ENCODE measurements around the gene ADIPOR2.
"Not testable (repeated sequence)": the region's sequence is repeated elsewhere in the genome, so short reads cannot be mapped to it uniquely, and the experiment has no call there.

Gene ADIPOR2

GRCh38 chr12:1816730-1817348 is 126.0 kb downstream of the ADIPOR2 start:
- peaks cover 54% of the 10 kb centered on the region for H3K27me3 ChIP-seq (ENCODE audit: insufficient read depth, poor library complexity, severe bottlenecking)
- no peak for DNase-seq (ENCODE audit: low spot score)
- no peak overlapping the region for H3K27ac ChIP-seq (ENCODE audit: poor library complexity, severe bottlenecking)
- H3K4me3 ChIP-seq (ENCODE audit: severe bottlenecking), result no peak overlapping the region
- H3K4me1 ChIP-seq (ENCODE audit: insufficient read depth, poor library complexity, severe bottlenecking), result no peaks in the 10 kb centered on the region
- no peak for ATAC-seq (ENCODE audit: low read depth)
- H3K9me3 ChIP-seq (ENCODE audit: severe bottlenecking), result no peaks in the 10 kb centered on the region
- TF ChIP-seq CTCF (IDR thresholded peaks at IDR 0.05; ENCODE audit: poor library complexity, severe bottlenecking), result no peak
- H3K36me3 ChIP-seq (ENCODE audit: low read depth), result no peaks in the 10 kb centered on the region

- not testable (repeated sequence) for H3K9me3 ChIP-seq (ENCODE audit: severe bottlenecking); H3K4me1 ChIP-seq (ENCODE audit: insufficient read depth, poor library complexity, severe bottlenecking); H3K36me3 ChIP-seq (ENCODE audit: low read depth); DNase-seq (ENCODE audit: low spot score); ATAC-seq (ENCODE audit: low read depth); H3K27ac ChIP-seq (ENCODE audit: poor library complexity, severe bottlenecking); H3K4me3 ChIP-seq (ENCODE audit: severe bottlenecking)
- H3K27me3 ChIP-seq (ENCODE audit: insufficient read depth, poor library complexity, severe bottlenecking), result peaks cover 65% of the 10 kb centered on the region
Observed at GRCh38 chr12:1817928-1818327, 127.1 kb downstream of the ADIPOR2 start.

GRCh38 chr12:1819050-1819449 is 128.2 kb downstream of the ADIPOR2 start:
- Histone ChIP-seq H3K27ac (ENCODE audit: poor library complexity, severe bottlenecking) (no peak overlapping the region), H3K9me3 (ENCODE audit: severe bottlenecking) (no peaks in the 10 kb centered on the region), H3K27me3 (ENCODE audit: insufficient read depth, poor library complexity, severe bottlenecking) (peaks cover 76% of the 10 kb centered on the region), H3K4me3 (ENCODE audit: severe bottlenecking) (no peak overlapping the region), H3K36me3 (ENCODE audit: low read depth) (no peaks in the 10 kb centered on the region), H3K4me1 (ENCODE audit: insufficient read depth, poor library complexity, severe bottlenecking) (no peaks in the 10 kb centered on the region)
- TF ChIP-seq CTCF (IDR thresholded peaks at IDR 0.05; ENCODE audit: poor library complexity, severe bottlenecking), result no peak
- DNase-seq (ENCODE audit: low spot score) (no peak), ATAC-seq (ENCODE audit: low read depth) (no peak)

- no peaks in the 10 kb centered on the region for H3K4me1 ChIP-seq (ENCODE audit: insufficient read depth, poor library complexity, severe bottlenecking)
Observed at GRCh38 chr12:1819571-1819970, 128.7 kb downstream of the ADIPOR2 start.

GRCh38 chr12:1820191-1820895 is 129.5 kb downstream of the ADIPOR2 start, which contains the start of gene LRTM2:
Gene LRTM2, plus strand, starts transcription at chr12:1820565. Its CDS starts 7,584 bp downstream, at chr12:1828149.
- H3K27ac ChIP-seq (ENCODE audit: poor library complexity, severe bottlenecking), result no peak within 1 kb of the TSS
- no peaks in the 10 kb centered on the region for H3K36me3 ChIP-seq (ENCODE audit: low read depth)
- no peaks in the 10 kb centered on the region for H3K9me3 ChIP-seq (ENCODE audit: severe bottlenecking)
- no peak for ATAC-seq (ENCODE audit: low read depth)
- H3K4me1 ChIP-seq (ENCODE audit: insufficient read depth, poor library complexity, severe bottlenecking), result no peaks in the 10 kb centered on the region
- DNase-seq (ENCODE audit: low spot score), result no peak
- H3K4me3 ChIP-seq (ENCODE audit: severe bottlenecking), result no peak within 1 kb of the TSS
- no peak for TF ChIP-seq CTCF (IDR thresholded peaks at IDR 0.05; ENCODE audit: poor library complexity, severe bottlenecking)
- H3K27me3 ChIP-seq (ENCODE audit: insufficient read depth, poor library complexity, severe bottlenecking), result peaks cover 76% of the 10 kb centered on the region

More at GRCh38 chr12:1819571-1819970, 128.7 kb downstream of the ADIPOR2 start:
- ATAC-seq (ENCODE audit: low read depth) (no peak), DNase-seq (ENCODE audit: low spot score) (no peak)
- H3K27me3 ChIP-seq (ENCODE audit: insufficient read depth, poor library complexity, severe bottlenecking), result peaks cover 78% of the 10 kb centered on the region
- no peak for TF ChIP-seq CTCF (IDR thresholded peaks at IDR 0.05; ENCODE audit: poor library complexity, severe bottlenecking)
- H3K4me3 ChIP-seq (ENCODE audit: severe bottlenecking), result no peak overlapping the region
- no peaks in the 10 kb centered on the region for H3K36me3 ChIP-seq (ENCODE audit: low read depth)
- H3K27ac ChIP-seq (ENCODE audit: poor library complexity, severe bottlenecking), result no peak overlapping the region
- H3K9me3 ChIP-seq (ENCODE audit: severe bottlenecking), result no peaks in the 10 kb centered on the region

Data from RWPE2 (cell line).